ENCODE data around the gene CLIP1.

The CLIP1 gene

DNA sequence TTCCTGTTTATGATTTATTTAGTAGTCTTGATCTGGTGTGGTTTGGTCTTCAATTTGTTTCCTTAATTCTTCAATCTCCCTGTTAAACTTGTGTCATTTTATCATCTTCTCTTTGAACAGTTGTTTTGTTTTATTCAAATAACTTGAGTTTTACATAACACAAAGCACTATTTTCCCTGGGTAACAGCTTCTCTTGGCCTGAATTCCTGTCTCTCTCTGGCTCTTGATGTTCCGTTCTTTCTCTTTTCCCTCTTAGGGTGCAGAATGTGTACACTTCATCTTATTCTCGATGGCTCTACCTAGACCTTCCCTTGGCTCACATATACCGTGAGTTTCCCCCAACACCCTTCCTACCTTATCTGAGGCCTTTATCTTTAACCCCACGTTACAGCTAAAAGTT lies 119.4 kb downstream of the CLIP1 start:
- H3K4me1 ChIP-seq (ENCODE audit: low read depth, poor library complexity, severe bottlenecking): peaks cover 11% of the 10 kb centered on the region
- no peaks in the 10 kb centered on the region for H3K79me2 ChIP-seq (ENCODE audit: insufficient read depth, low read depth)
- H3K27me3 ChIP-seq (ENCODE audit: insufficient read depth, low read depth): no peaks in the 10 kb centered on the region
- no peak overlapping the region for H3K9ac ChIP-seq
- H3K27ac ChIP-seq: no peak overlapping the region
- no peak overlapping the region for H3K4me2 ChIP-seq
- TF ChIP-seq, protein P1, sequence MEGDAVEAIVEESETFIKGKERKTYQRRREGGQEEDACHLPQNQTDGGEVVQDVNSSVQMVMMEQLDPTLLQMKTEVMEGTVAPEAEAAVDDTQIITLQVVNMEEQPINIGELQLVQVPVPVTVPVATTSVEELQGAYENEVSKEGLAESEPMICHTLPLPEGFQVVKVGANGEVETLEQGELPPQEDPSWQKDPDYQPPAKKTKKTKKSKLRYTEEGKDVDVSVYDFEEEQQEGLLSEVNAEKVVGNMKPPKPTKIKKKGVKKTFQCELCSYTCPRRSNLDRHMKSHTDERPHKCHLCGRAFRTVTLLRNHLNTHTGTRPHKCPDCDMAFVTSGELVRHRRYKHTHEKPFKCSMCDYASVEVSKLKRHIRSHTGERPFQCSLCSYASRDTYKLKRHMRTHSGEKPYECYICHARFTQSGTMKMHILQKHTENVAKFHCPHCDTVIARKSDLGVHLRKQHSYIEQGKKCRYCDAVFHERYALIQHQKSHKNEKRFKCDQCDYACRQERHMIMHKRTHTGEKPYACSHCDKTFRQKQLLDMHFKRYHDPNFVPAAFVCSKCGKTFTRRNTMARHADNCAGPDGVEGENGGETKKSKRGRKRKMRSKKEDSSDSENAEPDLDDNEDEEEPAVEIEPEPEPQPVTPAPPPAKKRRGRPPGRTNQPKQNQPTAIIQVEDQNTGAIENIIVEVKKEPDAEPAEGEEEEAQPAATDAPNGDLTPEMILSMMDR (conservative IDR thresholded peaks at IDR 0.05; ENCODE audit: low read depth, low read length): no peak
- no peaks in the 10 kb centered on the region for H3K36me3 ChIP-seq (ENCODE audit: insufficient read depth)
- H2AFZ ChIP-seq (ENCODE audit: low read depth): no peak overlapping the region
- H3K4me3 ChIP-seq (IDR thresholded peaks at IDR 0.05; ENCODE audit: insufficient read depth, low read depth, low read length): no peak overlapping the region
- no peaks in the 10 kb centered on the region for H4K20me1 ChIP-seq (ENCODE audit: insufficient read depth)

GRCh38 chr12:122298071-122298748 lies 124.3 kb downstream of the CLIP1 start:
- TF ChIP-seq, protein P1 (conservative IDR thresholded peaks at IDR 0.05; ENCODE audit: low read depth, low read length): no peak

DNA sequence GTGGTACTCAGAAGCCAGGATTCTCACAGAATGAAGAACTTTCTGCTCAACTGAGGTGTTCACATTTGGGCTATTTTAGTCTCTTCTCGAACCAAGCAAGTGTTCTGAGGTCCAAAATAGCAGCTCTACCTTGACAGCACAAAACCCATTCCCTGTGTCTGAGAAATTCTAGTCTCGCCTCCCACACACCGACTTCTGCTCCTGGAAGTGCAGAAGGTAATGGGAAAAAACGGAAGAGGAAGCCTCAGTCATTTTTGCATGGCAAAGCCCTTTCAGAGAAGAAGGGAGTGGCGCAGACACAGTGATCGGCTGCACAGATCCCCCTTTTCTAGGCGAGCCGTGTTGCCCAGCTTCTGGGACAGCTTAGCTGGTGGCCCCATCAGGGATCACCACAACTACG lies 125.0 kb downstream of the CLIP1 start:
- H3K36me3 ChIP-seq (ENCODE audit: insufficient read depth): no peaks in the 10 kb centered on the region
- H2AFZ ChIP-seq (ENCODE audit: low read depth): no peak overlapping the region
- H3K4me3 ChIP-seq (IDR thresholded peaks at IDR 0.05; ENCODE audit: insufficient read depth, low read depth, low read length): no peak overlapping the region
- no peak overlapping the region for H3K9ac ChIP-seq
- no peaks in the 10 kb centered on the region for H3K79me2 ChIP-seq (ENCODE audit: insufficient read depth, low read depth)
- no peaks in the 10 kb centered on the region for H3K27me3 ChIP-seq (ENCODE audit: insufficient read depth, low read depth)
- no peak overlapping the region for H3K4me2 ChIP-seq
- peaks cover 13% of the 10 kb centered on the region for H3K4me1 ChIP-seq (ENCODE audit: low read depth, poor library complexity, severe bottlenecking)
- H4K20me1 ChIP-seq (ENCODE audit: insufficient read depth): no peaks in the 10 kb centered on the region
- TF ChIP-seq, protein P1 (conservative IDR thresholded peaks at IDR 0.05; ENCODE audit: low read depth, low read length): no peak
- no peak overlapping the region for H3K27ac ChIP-seq

More at GRCh38 chr12:122298071-122298748, 124.3 kb downstream of the CLIP1 start:
- Histone ChIP-seq H3K79me2 (ENCODE audit: insufficient read depth, low read depth) (no peaks in the 10 kb centered on the region), H3K27me3 (ENCODE audit: insufficient read depth, low read depth) (no peaks in the 10 kb centered on the region), H3K4me1 (ENCODE audit: low read depth, poor library complexity, severe bottlenecking) (peaks cover 7% of the 10 kb centered on the region), H3K4me2 (no peak overlapping the region), H3K27ac (no peak overlapping the region), H3K4me3 (IDR thresholded peaks at IDR 0.05; ENCODE audit: insufficient read depth, low read depth, low read length) (no peak overlapping the region), H4K20me1 (ENCODE audit: insufficient read depth) (no peaks in the 10 kb centered on the region), H3K9ac (no peak overlapping the region), H2AFZ (ENCODE audit: low read depth) (no peak overlapping the region), H3K36me3 (ENCODE audit: insufficient read depth) (no peaks in the 10 kb centered on the region)

- Histone ChIP-seq H3K4me3 (IDR thresholded peaks at IDR 0.05; ENCODE audit: insufficient read depth, low read depth, low read length) (no peak overlapping the region), H3K9ac (no peak overlapping the region), H3K27ac (no peak overlapping the region), H3K4me2 (no peak overlapping the region), H3K79me2 (ENCODE audit: insufficient read depth, low read depth) (no peaks in the 10 kb centered on the region), H3K36me3 (ENCODE audit: insufficient read depth) (no peaks in the 10 kb centered on the region), H3K27me3 (ENCODE audit: insufficient read depth, low read depth) (no peaks in the 10 kb centered on the region), H3K4me1 (ENCODE audit: low read depth, poor library complexity, severe bottlenecking) (peaks cover 15% of the 10 kb centered on the region), H2AFZ (ENCODE audit: low read depth) (no peak overlapping the region), H4K20me1 (ENCODE audit: insufficient read depth) (no peaks in the 10 kb centered on the region)
- TF ChIP-seq, protein P1 (conservative IDR thresholded peaks at IDR 0.05; ENCODE audit: low read depth, low read length): no peak
Observed at GRCh38 chr12:122295877-122296276, 126.6 kb downstream of the CLIP1 start.
